ENCODE results near the gene PRKAG2.

Gene PRKAG2

GRCh38 chr7:151712810-151713125 lies 164.1 kb downstream of the PRKAG2 start:
- Histone ChIP-seq H3K79me2 (ENCODE audit: insufficient read depth, low read length) (no peaks in the 10 kb centered on the region), H3K36me3 (ENCODE audit: low read length) (no peaks in the 10 kb centered on the region), H3K4me3 (ENCODE audit: insufficient read depth, low read length, poor library complexity, severe bottlenecking) (no peak overlapping the region), H3K27me3 (ENCODE audit: low read length) (no peaks in the 10 kb centered on the region), H3K4me2 (ENCODE audit: low read depth, low read length, poor library complexity, severe bottlenecking) (no peak overlapping the region), H3K9ac (ENCODE audit: low read length) (no peak overlapping the region), H3K9me2 (replicated peaks; ENCODE audit: insufficient read depth, low read length) (no peaks in the 10 kb centered on the region), H2AFZ (ENCODE audit: low read depth, low read length, severe bottlenecking) (no peak overlapping the region), H4K20me1 (ENCODE audit: low read depth, low read length) (no peaks in the 10 kb centered on the region), H3F3A (ENCODE audit: insufficient read depth) (no peaks in the 10 kb centered on the region), H3K9me3 (ENCODE audit: insufficient read depth, low read length) (no peaks in the 10 kb centered on the region), H3K27ac (ENCODE audit: low read depth, low read length) (no peak overlapping the region)
- TF ChIP-seq EZH2phosphoT487 (conservative IDR thresholded peaks at IDR 0.05; ENCODE audit: low read length) (no peak), CTCF (IDR thresholded peaks at IDR 0.05; ENCODE audit: insufficient read depth, low read length, poor library complexity, severe bottlenecking) (no peak)

- H3K9ac ChIP-seq (ENCODE audit: low read length), result no peak overlapping the region
- H3K4me3 ChIP-seq (ENCODE audit: insufficient read depth, low read length, poor library complexity, severe bottlenecking), result no peak overlapping the region
- H3K36me3 ChIP-seq (ENCODE audit: low read length), result no peaks in the 10 kb centered on the region
- no peaks in the 10 kb centered on the region for H3K9me2 ChIP-seq (replicated peaks; ENCODE audit: insufficient read depth, low read length)
- H3K9me3 ChIP-seq (ENCODE audit: insufficient read depth, low read length), result no peaks in the 10 kb centered on the region
- H3F3A ChIP-seq (ENCODE audit: insufficient read depth), result no peaks in the 10 kb centered on the region
- H2AFZ ChIP-seq (ENCODE audit: low read depth, low read length, severe bottlenecking), result no peak overlapping the region
- H3K27ac ChIP-seq (ENCODE audit: low read depth, low read length), result no peak overlapping the region
- H3K4me2 ChIP-seq (ENCODE audit: low read depth, low read length, poor library complexity, severe bottlenecking), result no peak overlapping the region
- no peaks in the 10 kb centered on the region for H3K79me2 ChIP-seq (ENCODE audit: insufficient read depth, low read length)
- no peaks in the 10 kb centered on the region for H4K20me1 ChIP-seq (ENCODE audit: low read depth, low read length)
- TF ChIP-seq CTCF (IDR thresholded peaks at IDR 0.05; ENCODE audit: insufficient read depth, low read length, poor library complexity, severe bottlenecking) (no peak), EZH2phosphoT487 (conservative IDR thresholded peaks at IDR 0.05; ENCODE audit: low read length) (no peak)
- H3K27me3 ChIP-seq (ENCODE audit: low read length), result no peaks in the 10 kb centered on the region
These were observed 164.8 kb downstream of the PRKAG2 start for GRCh38 chr7:151711906-151712809.

GRCh38 chr7:151711435-151711872 lies 165.5 kb downstream of the PRKAG2 start:
- TF ChIP-seq CTCF (IDR thresholded peaks at IDR 0.05; ENCODE audit: insufficient read depth, low read length, poor library complexity, severe bottlenecking), result no peak
- TF ChIP-seq EZH2phosphoT487 (conservative IDR thresholded peaks at IDR 0.05; ENCODE audit: low read length), result no peak
- no peaks in the 10 kb centered on the region for H3K9me2 ChIP-seq (replicated peaks; ENCODE audit: insufficient read depth, low read length)
- no peaks in the 10 kb centered on the region for H3F3A ChIP-seq (ENCODE audit: insufficient read depth)
- no peaks in the 10 kb centered on the region for H3K36me3 ChIP-seq (ENCODE audit: low read length)
- H3K79me2 ChIP-seq (ENCODE audit: insufficient read depth, low read length), result no peaks in the 10 kb centered on the region
- H3K27ac ChIP-seq (ENCODE audit: low read depth, low read length), result no peak overlapping the region
- no peak overlapping the region for H2AFZ ChIP-seq (ENCODE audit: low read depth, low read length, severe bottlenecking)
- no peak overlapping the region for H3K4me3 ChIP-seq (ENCODE audit: insufficient read depth, low read length, poor library complexity, severe bottlenecking)
- no peak overlapping the region for H3K9ac ChIP-seq (ENCODE audit: low read length)
- no peak overlapping the region for H3K4me2 ChIP-seq (ENCODE audit: low read depth, low read length, poor library complexity, severe bottlenecking)
- H3K27me3 ChIP-seq (ENCODE audit: low read length), result no peaks in the 10 kb centered on the region
- H4K20me1 ChIP-seq (ENCODE audit: low read depth, low read length), result no peaks in the 10 kb centered on the region
- no peaks in the 10 kb centered on the region for H3K9me3 ChIP-seq (ENCODE audit: insufficient read depth, low read length)
